ENCODE measurements around the gene SCN5A. TPM values are rescaled to one million over a fixed set of nuclear protein-coding genes. Genes with fewer than 3 reads are reported as not detected.
A peak's percentile ranks its signal among the peaks of the same experiment; 100 is the strongest.

The SCN5A gene
- total RNA-seq, 1 experiment from 2014 or later = 4.7 TPM

- ChIA-PET POLR2A (ENCODE audit: unreplicated experiment) (no interaction called here), CTCF (no interaction called here)
- Histone ChIP-seq H3K4me3 (no peak overlapping the region), H3K36me3 (ENCODE audit: low read depth) (no peaks in the 10 kb centered on the region), H3K79me2 (ENCODE audit: low read depth) (no peaks in the 10 kb centered on the region), H3F3A (ENCODE audit: insufficient read depth, low read depth) (no peaks in the 10 kb centered on the region), H3K4me2 (no peak overlapping the region), H2AFZ (no peak overlapping the region), H3K9me2 (ENCODE audit: insufficient read depth) (no peaks in the 10 kb centered on the region), H3K9me3 (ENCODE audit: insufficient read depth, low read depth) (no peaks in the 10 kb centered on the region), H3K27me3 (ENCODE audit: insufficient read depth, low read depth) (peaks cover 3% of the 10 kb centered on the region; the same call in 1 of the 2 replicates), H3K4me1 (replicated peaks; ENCODE audit: insufficient read depth) (no peaks in the 10 kb centered on the region), H4K20me1 (ENCODE audit: insufficient read depth) (no peaks in the 10 kb centered on the region), H3K27ac (no peak overlapping the region)
- no peak for DNase-seq
- intact Hi-C loops (cut with micrococcal nuclease; ENCODE audit: unreplicated experiment) = no loop called here
- no TSS peak for BruUV-seq (replicated peaks)
- TF ChIP-seq EZH2 (IDR thresholded peaks at IDR 0.05; ENCODE audit: low read depth) = no peak
- no peak for TF ChIP-seq CTCF (conservative IDR thresholded peaks at IDR 0.05)
Observed at GRCh38 chr3:38669668-38670067, 20.2 kb upstream of the SCN5A start.

GRCh38 chr3:38662544-38662943, 13.1 kb upstream of the SCN5A start:
- Histone ChIP-seq H3K4me1 (replicated peaks; ENCODE audit: insufficient read depth) (no peaks in the 10 kb centered on the region), H3K27me3 (ENCODE audit: insufficient read depth, low read depth) (peaks cover 25% of the 10 kb centered on the region), H3K79me2 (ENCODE audit: low read depth) (no peaks in the 10 kb centered on the region), H3F3A (ENCODE audit: insufficient read depth, low read depth) (no peaks in the 10 kb centered on the region), H3K4me2 (no peak overlapping the region), H3K36me3 (ENCODE audit: low read depth) (no peaks in the 10 kb centered on the region), H2AFZ (no peak overlapping the region), H3K9me3 (ENCODE audit: insufficient read depth, low read depth) (no peaks in the 10 kb centered on the region), H4K20me1 (ENCODE audit: insufficient read depth) (no peaks in the 10 kb centered on the region), H3K4me3 (no peak overlapping the region), H3K27ac (no peak overlapping the region), H3K9me2 (ENCODE audit: insufficient read depth) (no peaks in the 10 kb centered on the region)
- TF ChIP-seq EZH2 (IDR thresholded peaks at IDR 0.05; ENCODE audit: low read depth) (no peak), CTCF (conservative IDR thresholded peaks at IDR 0.05) (peak; percentile 74)
- peak; percentile 26 to 46 for DNase-seq
- no TSS peak for BruUV-seq (replicated peaks)
- ChIA-PET POLR2A (ENCODE audit: unreplicated experiment) (no interaction called here), CTCF (interaction anchor here (0.5 to 0.8 kb wide), 2 partner anchors 31 to 142 kb away, joined by 3 read pairs; no protein-coding TSS in a partner anchor)
- intact Hi-C loops (cut with micrococcal nuclease; ENCODE audit: unreplicated experiment) = loop anchor here (1.0 kb wide), 2 partner anchors 141 to 166 kb away; partner anchors contain the start of gene EXOG

GRCh38 chr3:38658841-38659240, 9.4 kb upstream of the SCN5A start:
- Histone ChIP-seq H3K4me3 (no peak overlapping the region), H3K4me1 (replicated peaks; ENCODE audit: insufficient read depth) (no peaks in the 10 kb centered on the region), H3K4me2 (no peak overlapping the region), H3K79me2 (ENCODE audit: low read depth) (no peaks in the 10 kb centered on the region), H3F3A (ENCODE audit: insufficient read depth, low read depth) (no peaks in the 10 kb centered on the region), H3K27me3 (ENCODE audit: insufficient read depth, low read depth) (peaks cover 32% of the 10 kb centered on the region), H2AFZ (no peak overlapping the region), H4K20me1 (ENCODE audit: insufficient read depth) (no peaks in the 10 kb centered on the region), H3K9me3 (ENCODE audit: insufficient read depth, low read depth) (no peaks in the 10 kb centered on the region), H3K27ac (no peak overlapping the region), H3K36me3 (ENCODE audit: low read depth) (no peaks in the 10 kb centered on the region), H3K9me2 (ENCODE audit: insufficient read depth) (no peaks in the 10 kb centered on the region)
- intact Hi-C loops (cut with micrococcal nuclease; ENCODE audit: unreplicated experiment) = loop anchor here (5.0 to 10.0 kb wide), 2 partner anchors 626 to 657 kb away; partner anchors contain the start of gene CX3CR1
- BruUV-seq (replicated peaks) = no TSS peak
- no peak for DNase-seq
- TF ChIP-seq CTCF (conservative IDR thresholded peaks at IDR 0.05) (no peak), EZH2 (IDR thresholded peaks at IDR 0.05; ENCODE audit: low read depth) (no peak)
- ChIA-PET CTCF (no interaction called here), POLR2A (ENCODE audit: unreplicated experiment) (no interaction called here)

Data from PC-9 (cell line).